Activated CD4-positive, alpha-beta memory T cell treated with anti-CD3 and anti-CD28 coated beads, Interleukin-2, amount 10 ng/mL, durations not matched to agents 7 days and 5 days (primary cell): ENCODE results near the gene NELFCD. TPM values are rescaled to one million over a fixed set of nuclear protein-coding genes. Genes with fewer than 3 reads are reported as not detected.
"Not testable (repeated sequence)": the region's sequence is repeated elsewhere in the genome, so short reads cannot be mapped to it uniquely, and the experiment has no call there.

ENCODE experiments used
- CTCF ChIA-PET: fragments of 350-600 bp; sonication (Branson Sonifier 250); formaldehyde crosslinking; loops from one replicate; lab custom pipeline; 2021; ENCODE audit warnings: antibody characterized with exemption, inconsistent platforms; lab: Charles Lee
- POLR2A ChIA-PET: fragments of 350-600 bp; sonication (Branson Sonifier 250); formaldehyde crosslinking; loops from one replicate; lab custom pipeline; 2021; ENCODE audit warnings: antibody characterized with exemption; lab: Charles Lee
- DNase-seq: peaks from one replicate; pipeline ENCODE4 v3.0.0-alpha.2; 2020
- H3K27ac Mint-ChIP-seq: one replicate; pipeline ENCODE4 v1.8.0; 2021; ENCODE audit warnings: mild to moderate bottlenecking, mixed read lengths
- H3K27me3 Mint-ChIP-seq: one replicate; pipeline ENCODE4 v1.8.0; 2021; ENCODE audit warnings: mixed read lengths
- H3K36me3 Mint-ChIP-seq: one replicate; pipeline ENCODE4 v1.8.0; 2021; ENCODE audit warnings: low read depth, mixed read lengths
- H3K4me1 Mint-ChIP-seq: one replicate; pipeline ENCODE4 v1.8.0; 2021; ENCODE audit warnings: mixed read lengths
- H3K4me3 Mint-ChIP-seq: one replicate; pipeline ENCODE4 v1.8.0; 2021; ENCODE audit warnings: mild to moderate bottlenecking, mixed read lengths
- H3K9me3 Mint-ChIP-seq: one replicate; pipeline ENCODE4 v1.8.0; 2021; ENCODE audit warnings: mixed read lengths
- total RNA-seq, 2 experiments: library from RNA; stranded (reverse); gene quantifications; one replicate each; pipeline ENCODE4 v1.2.3, GENCODE V29; 2021

The NELFCD gene
- total RNA-seq, 2 experiments from 2014 or later, result 63.3 to 69.0 TPM

- Mint-ChIP-seq H3K4me3 (no peak overlapping the region), H3K36me3 (no peaks in the 10 kb centered on the region), H3K27me3 (peaks cover 22% of the 10 kb centered on the region), H3K4me1 (no peaks in the 10 kb centered on the region), H3K27ac (no peak overlapping the region), H3K9me3 (no peaks in the 10 kb centered on the region)
- ChIA-PET CTCF (no interaction called here), POLR2A (no interaction called here)
- no peak for DNase-seq
These were observed 21.4 kb upstream of the NELFCD start for GRCh38 chr20:58959652-58960051.

- no peaks in the 10 kb centered on the region for H3K36me3 Mint-ChIP-seq
- H3K9me3 Mint-ChIP-seq, result no peaks in the 10 kb centered on the region
- no peak for DNase-seq
- no peaks in the 10 kb centered on the region for H3K4me1 Mint-ChIP-seq
- POLR2A ChIA-PET, result no interaction called here
- H3K27ac Mint-ChIP-seq, result no peak overlapping the region
- no peak overlapping the region for H3K4me3 Mint-ChIP-seq
- peaks cover 29% of the 10 kb centered on the region for H3K27me3 Mint-ChIP-seq
- CTCF ChIA-PET, result no interaction called here
These were observed 17.9 kb upstream of the NELFCD start for GRCh38 chr20:58963060-58963584.

GRCh38 chr20:58963922-58964321, 17.1 kb upstream of the NELFCD start:
- H3K4me3 Mint-ChIP-seq, POLR2A ChIA-PET, CTCF ChIA-PET, H3K4me1 Mint-ChIP-seq, H3K27ac Mint-ChIP-seq, DNase-seq, H3K9me3 Mint-ChIP-seq, H3K36me3 Mint-ChIP-seq: not testable (repeated sequence)
- peaks cover 32% of the 10 kb centered on the region for H3K27me3 Mint-ChIP-seq

- Mint-ChIP-seq H3K27ac (no peak overlapping the region), H3K27me3 (peaks cover 37% of the 10 kb centered on the region), H3K4me1 (no peaks in the 10 kb centered on the region), H3K36me3 (no peaks in the 10 kb centered on the region), H3K4me3 (no peak overlapping the region), H3K9me3 (no peaks in the 10 kb centered on the region)
- POLR2A ChIA-PET, result no interaction called here
- CTCF ChIA-PET, result no interaction called here
- DNase-seq, result no peak
These were observed 15.6 kb upstream of the NELFCD start for GRCh38 chr20:58965270-58966064.

GRCh38 chr20:58967652-58968429, 13.2 kb upstream of the NELFCD start:
- H3K4me1 Mint-ChIP-seq, result no peaks in the 10 kb centered on the region

GRCh38 chr20:58969439-58969838, 11.6 kb upstream of the NELFCD start:
- CTCF ChIA-PET, result no interaction called here
- H3K4me1 Mint-ChIP-seq, result no peaks in the 10 kb centered on the region
- H3K36me3 Mint-ChIP-seq, result no peaks in the 10 kb centered on the region
- POLR2A ChIA-PET, result no interaction called here
- H3K4me3 Mint-ChIP-seq, result no peak overlapping the region
- no peak overlapping the region for H3K27ac Mint-ChIP-seq
- no peak for DNase-seq
- H3K9me3 Mint-ChIP-seq, result no peaks in the 10 kb centered on the region
- peaks cover 31% of the 10 kb centered on the region for H3K27me3 Mint-ChIP-seq

More at GRCh38 chr20:58967652-58968429, 13.2 kb upstream of the NELFCD start:
- no peak for DNase-seq
- H3K4me3 Mint-ChIP-seq, result no peak overlapping the region
- CTCF ChIA-PET, result interaction anchor here (0.8 kb wide), 1 partner anchor 10 kb away, joined by 3 read pairs; no protein-coding TSS in a partner anchor
- peaks cover 34% of the 10 kb centered on the region for H3K27me3 Mint-ChIP-seq
- POLR2A ChIA-PET, result no interaction called here
- no peaks in the 10 kb centered on the region for H3K9me3 Mint-ChIP-seq
- H3K36me3 Mint-ChIP-seq, result no peaks in the 10 kb centered on the region
- no peak overlapping the region for H3K27ac Mint-ChIP-seq

GRCh38 chr20:58970146-58970545, 10.9 kb upstream of the NELFCD start:
- Mint-ChIP-seq H3K27ac (no peak overlapping the region), H3K27me3 (peaks cover 26% of the 10 kb centered on the region), H3K36me3 (no peaks in the 10 kb centered on the region), H3K4me1 (no peaks in the 10 kb centered on the region), H3K9me3 (peaks cover under 1% of the 10 kb centered on the region), H3K4me3 (no peak overlapping the region)
- ChIA-PET POLR2A (interaction anchor here (0.6 kb wide), 1 partner anchor 24 kb away, joined by 3 read pairs; no protein-coding TSS in a partner anchor), CTCF (no interaction called here)
- no peak for DNase-seq

GRCh38 chr20:58971429-58971828, 9.6 kb upstream of the NELFCD start:
- no peak for DNase-seq
- Mint-ChIP-seq H3K9me3 (peaks cover 7% of the 10 kb centered on the region), H3K4me1 (no peaks in the 10 kb centered on the region), H3K4me3 (no peak overlapping the region), H3K27me3 (peaks cover 24% of the 10 kb centered on the region), H3K36me3 (peaks cover 3% of the 10 kb centered on the region), H3K27ac (no peak overlapping the region)
- ChIA-PET CTCF (no interaction called here), POLR2A (interaction anchor here (0.7 to 0.9 kb wide), 2 partner anchors 10 to 29 kb away, joined by 3 read pairs; partner anchors contain the start of gene NELFCD)

GRCh38 chr20:58973179-58973578, 7.9 kb upstream of the NELFCD start:
- Mint-ChIP-seq H3K9me3 (peaks cover 7% of the 10 kb centered on the region), H3K4me1 (no peaks in the 10 kb centered on the region), H3K36me3 (peaks cover 5% of the 10 kb centered on the region), H3K27ac (no peak overlapping the region), H3K27me3 (peaks cover 22% of the 10 kb centered on the region), H3K4me3 (no peak overlapping the region)
- ChIA-PET POLR2A (no interaction called here), CTCF (no interaction called here)
- DNase-seq, result no peak

GRCh38 chr20:58973866-58974265, 7.2 kb upstream of the NELFCD start:
- H3K4me3 Mint-ChIP-seq, result no peak overlapping the region
- no peak for DNase-seq
- ChIA-PET POLR2A (no interaction called here), CTCF (no interaction called here)
- no peak overlapping the region for H3K27ac Mint-ChIP-seq
- H3K4me1 Mint-ChIP-seq, result no peaks in the 10 kb centered on the region
- H3K9me3 Mint-ChIP-seq, result peaks cover 7% of the 10 kb centered on the region
- peaks cover 5% of the 10 kb centered on the region for H3K36me3 Mint-ChIP-seq
- H3K27me3 Mint-ChIP-seq, result peaks cover 22% of the 10 kb centered on the region

GRCh38 chr20:58975353-58975752, 5.7 kb upstream of the NELFCD start:
- DNase-seq, result no peak
- Mint-ChIP-seq H3K36me3 (peaks cover 5% of the 10 kb centered on the region), H3K27me3 (peaks cover 13% of the 10 kb centered on the region), H3K4me3 (no peak overlapping the region), H3K4me1 (no peaks in the 10 kb centered on the region), H3K9me3 (peaks cover 7% of the 10 kb centered on the region), H3K27ac (no peak overlapping the region)
- CTCF ChIA-PET, result no interaction called here
- POLR2A ChIA-PET, result interaction anchor here (0.7 kb wide), 1 partner anchor 33 kb away, joined by 3 read pairs; no protein-coding TSS in a partner anchor

GRCh38 chr20:58976061-58976730, 4.9 kb upstream of the NELFCD start:
- peaks cover 7% of the 10 kb centered on the region for H3K9me3 Mint-ChIP-seq
- POLR2A ChIA-PET, result no interaction called here
- H3K36me3 Mint-ChIP-seq, result peaks cover 5% of the 10 kb centered on the region
- no peak overlapping the region for H3K4me3 Mint-ChIP-seq
- CTCF ChIA-PET, result no interaction called here
- DNase-seq, result no peak
- peaks cover 11% of the 10 kb centered on the region for H3K27me3 Mint-ChIP-seq
- H3K27ac Mint-ChIP-seq, result no peak overlapping the region
- no peaks in the 10 kb centered on the region for H3K4me1 Mint-ChIP-seq
